GM18526 (cell line): Measurements from ENCODE around the gene TLK1.

ENCODE experiments used
- POLR2A ChIP-seq: IDR thresholded peaks from 3 replicates; pipeline ENCODE4 v1.6.1; 2011; ENCODE audit not compliant: insufficient read length; ENCODE audit errors: extremely low read depth

TLK1 gene

GRCh38 chr2:171124541-171124940 lies 36.2 kb downstream of the TLK1 start:
- no peak for TF ChIP-seq POLR2A

- no peak for TF ChIP-seq POLR2A
Measured at GRCh38 chr2:171109571-171109970, 51.1 kb downstream of the TLK1 start.

GRCh38 chr2:171109020-171109419 lies 51.7 kb downstream of the TLK1 start:
- TF ChIP-seq POLR2A = no peak

- no peak for TF ChIP-seq POLR2A
Measured at GRCh38 chr2:171107803-171108202, 52.9 kb downstream of the TLK1 start.

- TF ChIP-seq POLR2A = no peak
Measured at GRCh38 chr2:171104379-171104778, 56.3 kb downstream of the TLK1 start.

- TF ChIP-seq POLR2A = no peak
Measured at GRCh38 chr2:171102802-171103201, 57.9 kb downstream of the TLK1 start.

GRCh38 chr2:171100370-171100769 lies 60.3 kb downstream of the TLK1 start:
- TF ChIP-seq POLR2A = no peak

GRCh38 chr2:171098607-171099006 lies 62.1 kb downstream of the TLK1 start:
- TF ChIP-seq POLR2A = no peak

- TF ChIP-seq POLR2A = no peak
Measured at GRCh38 chr2:171095014-171095582, 65.6 kb downstream of the TLK1 start.

- TF ChIP-seq POLR2A = no peak
Measured at GRCh38 chr2:171089489-171089888, 71.2 kb downstream of the TLK1 start.

GRCh38 chr2:171088057-171088834 lies 72.4 kb downstream of the TLK1 start:
- no peak for TF ChIP-seq POLR2A

GRCh38 chr2:171087547-171087946 lies 73.1 kb downstream of the TLK1 start:
- TF ChIP-seq POLR2A = no peak

GRCh38 chr2:171086352-171087290 lies 74.1 kb downstream of the TLK1 start:
- TF ChIP-seq POLR2A = no peak

- TF ChIP-seq POLR2A = no peak
Measured at GRCh38 chr2:171084128-171084527, 76.6 kb downstream of the TLK1 start.

GRCh38 chr2:171083451-171083850 lies 77.2 kb downstream of the TLK1 start:
- TF ChIP-seq POLR2A = no peak

- TF ChIP-seq POLR2A = no peak
Measured at GRCh38 chr2:171081649-171082111, 79.0 kb downstream of the TLK1 start.

- no peak for TF ChIP-seq POLR2A
Measured at GRCh38 chr2:171080607-171081006, 80.1 kb downstream of the TLK1 start.
